Measurements from ENCODE around the gene RAPGEF1.

- TF ChIP-seq CTCF (IDR thresholded peaks at IDR 0.05) (no peak), EZH2phosphoT487 (IDR thresholded peaks at IDR 0.05) (no peak)
Observed at GRCh38 chr9:131748411-131748955, 8.6 kb upstream of the RAPGEF1 start.
